Vagina (tissue), 2 donors: Measurements from ENCODE around the gene TRPV6. TPM values are rescaled to one million over a fixed set of nuclear protein-coding genes. Genes with fewer than 3 reads are reported as not detected.

Experiments used
- DNase-seq, 2 donors: peaks; one replicate each; pipeline ENCODE4 v3.0.0-alpha.2; 2017; ENCODE audit errors: extremely low spot score in 2 of 2
- H3K27ac ChIP-seq: fragments of 200-600 bp; sonication (generic); one replicate; pipeline ENCODE4 v1.5.1; 2019
- H3K27me3 ChIP-seq: fragments of 200-600 bp; sonication (generic); one replicate; pipeline ENCODE4 v1.5.1; 2019
- H3K36me3 ChIP-seq, 2 donors: fragments of 200-600 bp; sonication (generic); one replicate each; pipeline ENCODE4 v1.5.1; 2017 to 2019
- H3K4me1 ChIP-seq: fragments of 200-600 bp; sonication (generic); one replicate; pipeline ENCODE4 v1.5.1; 2019
- H3K4me3 ChIP-seq, 2 donors: fragments of 200-600 bp; sonication (generic); 1 replicate in 1 of 2; 2 replicates in 1 of 2; pipeline ENCODE4 v1.5.1; 2016 to 2019
- H3K9me3 ChIP-seq: fragments of 200-600 bp; sonication (generic); one replicate; pipeline ENCODE4 v1.5.1; 2019
- POLR2A ChIP-seq, 2 donors: fragments of 450-650 bp; IDR thresholded peaks; one replicate each; pipeline ENCODE4 v1.6.1; 2017; ENCODE audit warnings: antibody characterized with exemption in 2 of 2, mild to moderate bottlenecking in 2 of 2, moderate library complexity in 2 of 2
- POLR2AphosphoS5 ChIP-seq, 2 donors: sonication (generic); formaldehyde crosslinking; IDR thresholded peaks; one replicate each; pipeline ENCODE4 v1.9.0; 2017; ENCODE audit warnings: antibody characterized with exemption in 2 of 2, mild to moderate bottlenecking in 2 of 2, low read depth in 1 of 2; ENCODE audit not compliant: insufficient read depth in 1 of 2
- intact Hi-C: fragments of 100-400 bp; cut with DNase I; formaldehyde crosslinking; loops from one replicate; pipeline ENCODE4 v1.15.1; 2023
- total RNA-seq: library from RNA; depleted of rRNA; stranded (reverse); fragments of >200 nt; gene quantifications from one replicate; pipeline ENCODE4 v1.2.3, GENCODE V29; 2016
- TF ChIP-seq, protein P1 (sequence below), 3 experiments: fragments of 450-650 bp in 2 of 3; fragments of 200-600 bp in 1 of 3; sonication (generic) in 1 of 3; IDR thresholded peaks; one replicate each; pipeline ENCODE4 v1.5.1; 2017 to 2019; ENCODE audit warnings: antibody characterized with exemption in 3 of 3, mild to moderate bottlenecking in 2 of 3, moderate library complexity in 2 of 3

The TRPV6 gene
- total RNA-seq, 1 donor from 2014 or later: 7.9 TPM

DNA sequence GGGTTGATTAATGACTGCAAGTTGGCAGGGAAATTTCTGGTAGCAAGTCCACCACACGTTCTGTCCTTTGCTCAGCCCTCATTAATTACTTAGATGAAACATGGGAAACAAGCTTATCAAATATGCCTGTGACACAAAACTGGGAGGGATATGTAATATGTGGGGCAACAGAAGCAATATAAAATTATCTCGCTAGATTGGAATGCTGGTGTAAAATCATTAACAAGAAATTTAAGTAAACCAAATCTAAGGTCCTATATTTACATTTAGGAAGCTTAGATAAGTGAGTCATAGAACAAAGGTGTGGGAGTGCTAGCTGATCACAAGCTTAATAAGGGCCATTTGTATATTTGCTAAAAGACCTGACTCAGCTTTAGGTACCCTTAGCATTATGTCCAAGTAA, 24.5 kb upstream of the TRPV6 start:
- Histone ChIP-seq H3K36me3 (no peaks in the 10 kb centered on the region), H3K27ac (no peak overlapping the region), H3K4me1 (no peaks in the 10 kb centered on the region), H3K4me3 (no peak overlapping the region), H3K9me3 (no peaks in the 10 kb centered on the region), H3K27me3 (no peaks in the 10 kb centered on the region)
- intact Hi-C loops: no loop called here
- TF ChIP-seq POLR2A (IDR thresholded peaks at IDR 0.05): no peak
- no peak for TF ChIP-seq POLR2AphosphoS5 (IDR thresholded peaks at IDR 0.05; ENCODE audit: insufficient read depth in 1 of 2, low read depth in 1 of 2)
- TF ChIP-seq, protein P1, sequence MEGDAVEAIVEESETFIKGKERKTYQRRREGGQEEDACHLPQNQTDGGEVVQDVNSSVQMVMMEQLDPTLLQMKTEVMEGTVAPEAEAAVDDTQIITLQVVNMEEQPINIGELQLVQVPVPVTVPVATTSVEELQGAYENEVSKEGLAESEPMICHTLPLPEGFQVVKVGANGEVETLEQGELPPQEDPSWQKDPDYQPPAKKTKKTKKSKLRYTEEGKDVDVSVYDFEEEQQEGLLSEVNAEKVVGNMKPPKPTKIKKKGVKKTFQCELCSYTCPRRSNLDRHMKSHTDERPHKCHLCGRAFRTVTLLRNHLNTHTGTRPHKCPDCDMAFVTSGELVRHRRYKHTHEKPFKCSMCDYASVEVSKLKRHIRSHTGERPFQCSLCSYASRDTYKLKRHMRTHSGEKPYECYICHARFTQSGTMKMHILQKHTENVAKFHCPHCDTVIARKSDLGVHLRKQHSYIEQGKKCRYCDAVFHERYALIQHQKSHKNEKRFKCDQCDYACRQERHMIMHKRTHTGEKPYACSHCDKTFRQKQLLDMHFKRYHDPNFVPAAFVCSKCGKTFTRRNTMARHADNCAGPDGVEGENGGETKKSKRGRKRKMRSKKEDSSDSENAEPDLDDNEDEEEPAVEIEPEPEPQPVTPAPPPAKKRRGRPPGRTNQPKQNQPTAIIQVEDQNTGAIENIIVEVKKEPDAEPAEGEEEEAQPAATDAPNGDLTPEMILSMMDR (IDR thresholded peaks at IDR 0.05): no peak
- no peak for DNase-seq

DNA sequence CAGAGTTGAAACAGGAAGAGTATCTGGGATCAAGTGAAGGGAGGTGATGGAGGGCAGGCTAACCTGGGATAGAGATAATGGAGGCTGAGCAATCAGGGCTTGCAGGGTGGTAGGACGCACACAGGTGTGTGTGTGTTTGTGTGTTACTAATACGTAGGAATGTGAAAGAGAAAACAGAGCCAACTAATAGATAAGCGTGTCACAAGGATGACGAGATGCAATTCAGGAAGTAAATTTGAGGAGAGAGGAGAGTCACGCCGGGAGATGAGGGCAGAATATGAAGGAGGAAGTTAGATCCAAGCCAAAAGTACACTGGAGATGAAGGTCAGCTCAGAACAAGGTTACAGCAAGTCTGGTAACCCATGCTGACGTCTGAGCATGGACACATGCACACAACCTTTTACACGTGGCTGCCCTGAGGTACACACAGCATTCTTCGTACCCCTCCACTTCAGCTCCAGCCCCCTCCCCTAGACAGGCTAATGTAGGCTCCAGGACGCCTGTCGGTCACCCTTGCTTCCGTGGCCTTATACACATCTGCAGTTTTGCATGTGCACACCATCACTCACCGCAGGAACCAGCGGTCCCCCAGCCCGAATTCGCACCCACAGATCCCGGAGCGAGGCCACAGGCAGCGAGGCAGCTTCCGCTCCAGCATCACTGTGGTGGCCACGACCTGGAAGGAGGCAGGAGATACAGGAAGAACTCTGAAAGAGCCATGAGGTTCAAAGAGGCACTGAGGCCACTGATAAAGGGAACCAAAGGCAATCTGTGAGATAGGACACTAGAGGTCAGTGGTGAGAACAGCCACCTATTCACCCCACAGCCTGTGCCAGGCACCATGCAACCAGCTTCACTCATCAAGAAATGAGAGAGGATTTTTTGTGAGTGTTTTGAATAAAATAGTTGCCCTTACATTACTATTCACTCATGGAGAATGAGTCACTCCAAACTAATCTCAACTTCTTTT, 23.7 kb upstream of the TRPV6 start:
- no peaks in the 10 kb centered on the region for H3K27me3 ChIP-seq
- no peaks in the 10 kb centered on the region for H3K9me3 ChIP-seq
- intact Hi-C loops: no loop called here
- no peak overlapping the region for H3K4me3 ChIP-seq
- H3K4me1 ChIP-seq: no peaks in the 10 kb centered on the region
- no peak for TF ChIP-seq POLR2A (IDR thresholded peaks at IDR 0.05)
- TF ChIP-seq, protein P1 (IDR thresholded peaks at IDR 0.05): no peak
- TF ChIP-seq POLR2AphosphoS5 (IDR thresholded peaks at IDR 0.05; ENCODE audit: insufficient read depth in 1 of 2, low read depth in 1 of 2): no peak
- no peaks in the 10 kb centered on the region for H3K36me3 ChIP-seq
- H3K27ac ChIP-seq: no peak overlapping the region
- peak; percentile 74 to 82 for DNase-seq

DNA sequence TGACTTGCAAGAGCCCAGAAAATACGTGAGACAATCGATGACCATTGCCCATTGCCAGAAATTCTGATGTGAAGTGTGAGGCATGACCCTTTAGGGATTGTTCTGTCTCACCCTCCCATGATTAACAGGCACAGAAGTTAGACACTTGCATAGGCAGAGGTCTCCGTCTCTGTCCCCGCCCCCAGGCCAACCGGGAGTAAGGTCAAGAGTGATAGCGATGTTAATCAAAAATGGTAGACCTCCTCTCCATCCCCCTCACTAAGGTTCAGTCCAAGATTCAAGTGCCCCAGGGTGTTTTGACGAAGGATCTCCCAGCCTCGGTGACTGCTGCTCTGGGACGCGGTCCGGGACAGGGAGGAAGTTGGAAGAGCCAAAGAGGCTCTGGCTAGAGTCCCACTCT, 22.7 kb upstream of the TRPV6 start:
- Histone ChIP-seq H3K27me3 (no peaks in the 10 kb centered on the region), H3K4me1 (no peaks in the 10 kb centered on the region), H3K9me3 (no peaks in the 10 kb centered on the region), H3K4me3 (no peak overlapping the region), H3K36me3 (no peaks in the 10 kb centered on the region), H3K27ac (no peak overlapping the region)
- peak; percentile 47 to 55 for DNase-seq
- TF ChIP-seq, protein P1 (IDR thresholded peaks at IDR 0.05): no peak
- TF ChIP-seq POLR2AphosphoS5 (IDR thresholded peaks at IDR 0.05; ENCODE audit: insufficient read depth in 1 of 2, low read depth in 1 of 2): no peak
- TF ChIP-seq POLR2A (IDR thresholded peaks at IDR 0.05): no peak
- intact Hi-C loops: no loop called here

DNA sequence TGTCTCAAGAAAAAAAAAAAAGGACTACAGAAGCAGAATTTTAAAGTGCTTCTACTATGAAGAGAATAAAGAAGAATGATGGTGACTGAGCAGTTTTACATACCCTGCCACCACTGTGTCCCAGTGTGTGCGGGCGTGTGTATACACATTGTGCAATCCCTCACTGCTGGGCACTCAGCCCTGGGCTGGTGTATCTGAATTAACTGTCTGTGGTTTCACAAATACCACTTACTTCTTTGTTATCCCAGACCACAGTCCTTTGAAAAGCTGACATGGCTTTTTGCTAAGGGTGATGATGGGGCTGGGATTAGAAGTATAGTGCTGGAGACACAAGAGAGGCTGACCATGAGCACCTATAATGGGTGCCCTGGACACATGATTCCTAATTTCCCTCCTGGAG, 21.1 kb upstream of the TRPV6 start:
- Histone ChIP-seq H3K4me1 (no peaks in the 10 kb centered on the region), H3K36me3 (no peaks in the 10 kb centered on the region), H3K27ac (no peak overlapping the region), H3K27me3 (no peaks in the 10 kb centered on the region), H3K9me3 (no peaks in the 10 kb centered on the region), H3K4me3 (no peak overlapping the region)
- peak in 1 of 2 donors; percentile 62 for DNase-seq
- TF ChIP-seq POLR2AphosphoS5 (IDR thresholded peaks at IDR 0.05; ENCODE audit: insufficient read depth in 1 of 2, low read depth in 1 of 2) (no peak), POLR2A (IDR thresholded peaks at IDR 0.05) (no peak)
- TF ChIP-seq, protein P1 (IDR thresholded peaks at IDR 0.05): no peak
- intact Hi-C loops: no loop called here

DNA sequence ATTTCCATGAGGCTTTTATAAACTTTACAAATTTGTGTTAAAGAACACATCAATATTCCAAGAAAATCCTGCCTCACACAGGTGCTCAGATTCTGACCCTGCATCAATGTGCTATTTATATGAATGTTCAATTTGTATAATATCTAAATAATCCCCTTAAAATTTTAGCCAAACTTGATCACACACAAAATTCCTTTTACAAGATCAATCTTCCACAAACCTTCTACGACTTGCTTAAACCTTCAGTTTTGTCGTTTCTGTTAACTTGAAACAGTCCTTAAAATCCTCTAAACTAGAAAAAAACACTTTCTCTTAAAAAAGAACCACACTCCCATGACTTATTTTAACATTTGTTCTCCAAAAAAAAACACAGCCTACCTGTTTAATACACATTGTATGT, 20.2 kb upstream of the TRPV6 start:
- H3K27me3 ChIP-seq: no peaks in the 10 kb centered on the region
- H3K4me1 ChIP-seq: no peaks in the 10 kb centered on the region
- H3K27ac ChIP-seq: no peak overlapping the region
- no peaks in the 10 kb centered on the region for H3K36me3 ChIP-seq
- intact Hi-C loops: no loop called here
- no peaks in the 10 kb centered on the region for H3K9me3 ChIP-seq
- DNase-seq: no peak
- H3K4me3 ChIP-seq: no peak overlapping the region
- no peak for TF ChIP-seq POLR2A (IDR thresholded peaks at IDR 0.05)
